ENCODE data around the gene SFXN5. TPM values are rescaled to one million over a fixed set of nuclear protein-coding genes. Genes with fewer than 3 reads are reported as not detected.

SFXN5 gene
- total RNA-seq, 1 experiment from 2014 or later = 27.8 TPM

GRCh38 chr2:73009177-73009839 lies 62.2 kb downstream of the SFXN5 start:
- H3K27ac ChIP-seq (ENCODE audit: low read length) = no peak overlapping the region
- BruUV-seq (replicated peaks) = no TSS peak
- in situ Hi-C loops (cut with HindIII; ENCODE audit: low pct_unique_long_range_greater_than_20kb, low sequenced_read_pairs) = no loop called here

GRCh38 chr2:73008766-73009135 lies 62.8 kb downstream of the SFXN5 start:
- intact Hi-C loops (cut with micrococcal nuclease; ENCODE audit: unreplicated experiment) (no loop called here), in situ Hi-C loops (cut with HindIII; ENCODE audit: low pct_unique_long_range_greater_than_20kb, low sequenced_read_pairs) (no loop called here)
- no peaks in the 10 kb centered on the region for H3K27me3 ChIP-seq (ENCODE audit: control insufficient read depth, insufficient read depth, low read length)
- CTCF ChIA-PET = no interaction called here
- H3K9me3 ChIP-seq (ENCODE audit: control insufficient read depth, insufficient read depth, low read depth, low read length) = no peaks in the 10 kb centered on the region
- TF ChIP-seq, protein P1, sequence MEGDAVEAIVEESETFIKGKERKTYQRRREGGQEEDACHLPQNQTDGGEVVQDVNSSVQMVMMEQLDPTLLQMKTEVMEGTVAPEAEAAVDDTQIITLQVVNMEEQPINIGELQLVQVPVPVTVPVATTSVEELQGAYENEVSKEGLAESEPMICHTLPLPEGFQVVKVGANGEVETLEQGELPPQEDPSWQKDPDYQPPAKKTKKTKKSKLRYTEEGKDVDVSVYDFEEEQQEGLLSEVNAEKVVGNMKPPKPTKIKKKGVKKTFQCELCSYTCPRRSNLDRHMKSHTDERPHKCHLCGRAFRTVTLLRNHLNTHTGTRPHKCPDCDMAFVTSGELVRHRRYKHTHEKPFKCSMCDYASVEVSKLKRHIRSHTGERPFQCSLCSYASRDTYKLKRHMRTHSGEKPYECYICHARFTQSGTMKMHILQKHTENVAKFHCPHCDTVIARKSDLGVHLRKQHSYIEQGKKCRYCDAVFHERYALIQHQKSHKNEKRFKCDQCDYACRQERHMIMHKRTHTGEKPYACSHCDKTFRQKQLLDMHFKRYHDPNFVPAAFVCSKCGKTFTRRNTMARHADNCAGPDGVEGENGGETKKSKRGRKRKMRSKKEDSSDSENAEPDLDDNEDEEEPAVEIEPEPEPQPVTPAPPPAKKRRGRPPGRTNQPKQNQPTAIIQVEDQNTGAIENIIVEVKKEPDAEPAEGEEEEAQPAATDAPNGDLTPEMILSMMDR (IDR thresholded peaks at IDR 0.05) = no peak
- TF ChIP-seq REST (IDR thresholded peaks at IDR 0.05; ENCODE audit: insufficient read depth in 1 of 2, low read depth in 2 of 2, low read length in 1 of 2) = no peak
- no peak for TF ChIP-seq POLR2AphosphoS5 (IDR thresholded peaks at IDR 0.05; ENCODE audit: low read depth, low read length)
- POLR2A ChIA-PET = no interaction called here
- no peak for ATAC-seq
- no peaks in the 10 kb centered on the region for H3K4me1 ChIP-seq (ENCODE audit: control insufficient read depth, insufficient read depth, low read length)
- no peaks in the 10 kb centered on the region for H3K36me3 ChIP-seq (ENCODE audit: control insufficient read depth, insufficient read depth, low read length)
- no peak overlapping the region for H3K4me3 ChIP-seq (ENCODE audit: low read depth in 2 of 2, low read length in 2 of 2)
- DNase-seq (ENCODE audit: low read depth, low spot score) = no peak
- no TSS peak for BruUV-seq (replicated peaks)
- no peak overlapping the region for H3K27ac ChIP-seq (ENCODE audit: low read length)

More at GRCh38 chr2:73009177-73009839, 62.2 kb downstream of the SFXN5 start:
- Histone ChIP-seq H3K4me3 (ENCODE audit: low read depth in 2 of 2, low read length in 2 of 2) (no peak overlapping the region), H3K4me1 (ENCODE audit: control insufficient read depth, insufficient read depth, low read length) (no peaks in the 10 kb centered on the region), H3K27me3 (ENCODE audit: control insufficient read depth, insufficient read depth, low read length) (no peaks in the 10 kb centered on the region), H3K9me3 (ENCODE audit: control insufficient read depth, insufficient read depth, low read depth, low read length) (no peaks in the 10 kb centered on the region), H3K36me3 (ENCODE audit: control insufficient read depth, insufficient read depth, low read length) (no peaks in the 10 kb centered on the region)
- ChIA-PET POLR2A (no interaction called here), CTCF (interaction anchor here (0.6 kb wide), 1 partner anchor 144 kb away, joined by 4 read pairs; no protein-coding TSS in a partner anchor)
- intact Hi-C loops (cut with micrococcal nuclease; ENCODE audit: unreplicated experiment) = no loop called here
- ATAC-seq (no peak), DNase-seq (ENCODE audit: low read depth, low spot score) (no peak)
- no peak for TF ChIP-seq REST (IDR thresholded peaks at IDR 0.05; ENCODE audit: insufficient read depth in 1 of 2, low read depth in 2 of 2, low read length in 1 of 2)
- no peak for TF ChIP-seq POLR2AphosphoS5 (IDR thresholded peaks at IDR 0.05; ENCODE audit: low read depth, low read length)
- TF ChIP-seq, protein P1 (IDR thresholded peaks at IDR 0.05) = no peak
- TF ChIP-seq TCF7L2 (IDR thresholded peaks at IDR 0.05; ENCODE audit: low read depth, low read length) = no peak
- no peak for TF ChIP-seq SIN3A (IDR thresholded peaks at IDR 0.05; ENCODE audit: borderline replicate concordance, insufficient read depth, low read depth, low read length)

All from Panc1 (cell line).